B cell (primary cell): Measurements from ENCODE around the gene INHBE. TPM values are rescaled to one million over a fixed set of nuclear protein-coding genes. Genes with fewer than 3 reads are reported as not detected.

Experiments used
- ATAC-seq: fragments of 200-7000 bp; cut with Tn5 transposase; one replicate; pipeline ENCODE4 v1.10.0; 2021; ENCODE audit warnings: low read depth, mild to moderate bottlenecking, moderate number of reproducible peaks, moderate library complexity
- CTCF ChIA-PET: fragments of 350-600 bp; sonication (Branson Sonifier 250); formaldehyde crosslinking; loops from one replicate; lab custom pipeline; 2021; ENCODE audit warnings: antibody characterized with exemption, inconsistent platforms; lab: Charles Lee
- POLR2A ChIA-PET: fragments of 350-600 bp; sonication (Branson Sonifier 250); formaldehyde crosslinking; loops from one replicate; lab custom pipeline; 2021; ENCODE audit warnings: antibody characterized with exemption; lab: Charles Lee
- DNase-seq: peaks from one replicate; pipeline ENCODE4 v3.0.0; 2013
- H2AFZ ChIP-seq: 2 replicates; pipeline ENCODE4 v1.6.1; 2012; ENCODE audit warnings: mild to moderate bottlenecking, low read depth, low read length; ENCODE audit not compliant: insufficient read depth, poor library complexity, severe bottlenecking
- H3K27ac ChIP-seq, 2 donors: 1 replicate in 1 of 2; 2 replicates in 1 of 2; pipeline ENCODE4 v1.5.1; 2012 to 2013; ENCODE audit warnings: low read length in 2 of 2, mild to moderate bottlenecking in 2 of 2, moderate library complexity in 1 of 2
- H3K27me3 ChIP-seq, 4 experiments: fragments of 200-600 bp in 1 of 4; sonication (generic) in 1 of 4; replicated peaks in 1 of 4; 1 replicate in 2 of 4; 2 replicates in 2 of 4; pipeline versions ENCODE4 v1.6.1 to v1.7.0; 2013 to 2016; ENCODE audit warnings: low read length in 3 of 4, mild to moderate bottlenecking in 2 of 4, mixed read lengths in 1 of 4, moderate library complexity in 1 of 4; ENCODE audit not compliant: insufficient read depth in 4 of 4, control insufficient read depth in 3 of 4; ENCODE audit errors: control extremely low read depth in 1 of 4
- H3K36me3 ChIP-seq, 2 experiments: replicated peaks in 1 of 2; 1 replicate in 1 of 2; 2 replicates in 1 of 2; pipeline versions ENCODE4 v1.6.1 to v1.7.1; 2013; ENCODE audit warnings: low read length in 1 of 2; ENCODE audit not compliant: insufficient read depth in 2 of 2, control insufficient read depth in 1 of 2; ENCODE audit errors: control extremely low read depth in 1 of 2, extremely low read depth in 1 of 2
- H3K4me1 ChIP-seq, 2 donors: fragments of 200-600 bp in 1 of 2; sonication (generic) in 1 of 2; 1 replicate in 1 of 2; 2 replicates in 1 of 2; pipeline versions ENCODE4 v1.5.1 to v1.6.1; 2013 to 2017; ENCODE audit warnings: low read length in 2 of 2; ENCODE audit not compliant: control insufficient read depth in 2 of 2, insufficient read depth in 2 of 2
- H3K4me2 ChIP-seq: replicated peaks from 2 replicates; pipeline ENCODE3; 2012; ENCODE audit warnings: mild to moderate bottlenecking, low read depth, low read length; ENCODE audit not compliant: poor library complexity, severe bottlenecking
- H3K4me3 ChIP-seq, 5 experiments: fragments of 200-600 bp in 1 of 5; sonication (generic) in 1 of 5; 1 replicate in 3 of 5; 2 replicates in 2 of 5; pipeline versions ENCODE4 v1.5.1 to v1.7.0; 2011 to 2016; ENCODE audit warnings: low read length in 4 of 5, mild to moderate bottlenecking in 4 of 5, low read depth in 2 of 5, control low read depth in 1 of 5, moderate library complexity in 1 of 5; ENCODE audit not compliant: insufficient read depth in 1 of 5; ENCODE audit errors: control extremely low read depth in 1 of 5, extremely low read depth in 1 of 5
- H3K79me2 ChIP-seq: fragments of 200-600 bp; sonication (generic); one replicate; pipeline ENCODE4 v1.6.0; 2016; ENCODE audit warnings: low read length; ENCODE audit not compliant: control insufficient read depth, insufficient read depth
- H3K9ac ChIP-seq: fragments of 200-600 bp; sonication (generic); 2 replicates; pipeline ENCODE4 v1.6.1; 2017; ENCODE audit warnings: mild to moderate bottlenecking, low read length, moderate library complexity
- H3K9me3 ChIP-seq, 3 donors: one replicate each; pipeline versions ENCODE4 v1.6.1 to v1.7.1; 2013; ENCODE audit warnings: low read length in 2 of 3; ENCODE audit not compliant: control insufficient read depth in 2 of 3, insufficient read depth in 1 of 3; ENCODE audit errors: control extremely low read depth in 1 of 3
- H4K20me1 ChIP-seq: 2 replicates; pipeline ENCODE4 v1.6.0; 2012; ENCODE audit warnings: mild to moderate bottlenecking, low read length; ENCODE audit not compliant: insufficient read depth, control insufficient read depth, poor library complexity, severe bottlenecking
- H3K27ac Mint-ChIP-seq: one replicate; pipeline ENCODE4 v1.8.0; 2021; ENCODE audit warnings: mixed read lengths
- H3K27me3 Mint-ChIP-seq: one replicate; pipeline ENCODE4 v1.8.0; 2021; ENCODE audit warnings: mixed read lengths
- H3K4me1 Mint-ChIP-seq: one replicate; pipeline ENCODE4 v1.8.0; 2021; ENCODE audit warnings: mixed read lengths
- H3K4me3 Mint-ChIP-seq: one replicate; pipeline ENCODE4 v1.8.0; 2021; ENCODE audit warnings: mixed read lengths
- H3K9me3 Mint-ChIP-seq: one replicate; pipeline ENCODE4 v1.8.0; 2022; ENCODE audit warnings: mixed read lengths; ENCODE audit not compliant: insufficient read depth
- EZH2 ChIP-seq: IDR thresholded peaks from 2 replicates; pipeline ENCODE4 v1.6.1; 2012; ENCODE audit warnings: borderline replicate concordance, low read depth, mild to moderate bottlenecking, moderate library complexity, low read length; ENCODE audit not compliant: insufficient read depth, poor library complexity, severe bottlenecking
- WGBS: methylation state at CpG from one replicate; pipeline ENCODE4 v1.1.5; 2013; ENCODE audit warnings: missing lambda C conversion rate; ENCODE audit not compliant: insufficient coverage; 5-methylcytosine and 5-hydroxymethylcytosine counted together
- intact Hi-C: fragments of 100-400 bp; cut with micrococcal nuclease; formaldehyde crosslinking; loops from one replicate; pipeline ENCODE4 v1.10.0; 2022
- polyA plus RNA-seq: library from polyadenylated mRNA; depleted of rRNA; stranded (reverse); fragments of >200 nt; gene quantifications from 2 replicates; pipeline ENCODE4 v1.2.3, GENCODE V29; 2012
- total RNA-seq, 2 donors: library from RNA; stranded (reverse); fragments of 120-200 nt in 1 of 2; gene quantifications; 1 replicate in 1 of 2; 2 replicates in 1 of 2; pipeline versions ENCODE4 v1.2.3 to v1.2.4, GENCODE V29; 2013 to 2022
- TF ChIP-seq, protein P1 (sequence below): fragments of 200-600 bp; IDR thresholded peaks from one replicate; pipeline ENCODE4 v1.8.0; 2022; ENCODE audit warnings: antibody characterized with exemption, mild to moderate bottlenecking

Gene INHBE
- total and polyA plus RNA-seq, 2 donors (not counting 1 experiment from before 2014, with no cell fraction given): not detected

DNA sequence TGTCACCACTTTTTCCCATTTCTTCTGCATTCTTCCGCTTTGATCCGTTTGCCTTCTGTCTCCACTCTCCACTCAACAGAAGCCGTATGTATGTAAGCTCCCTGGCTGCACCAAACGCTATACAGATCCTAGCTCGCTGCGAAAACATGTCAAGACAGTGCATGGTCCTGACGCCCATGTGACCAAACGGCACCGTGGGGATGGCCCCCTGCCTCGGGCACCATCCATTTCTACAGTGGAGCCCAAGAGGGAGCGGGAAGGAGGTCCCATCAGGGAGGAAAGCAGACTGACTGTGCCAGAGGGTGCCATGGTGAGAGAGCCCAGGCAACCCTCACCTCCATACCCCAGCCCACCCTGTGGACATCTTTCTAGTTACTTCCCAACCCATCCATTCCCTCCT is 12.8 kb downstream of the INHBE start:
- H3K27me3 ChIP-seq: no peaks in the 10 kb centered on the region
- no peaks in the 10 kb centered on the region for H3K27me3 Mint-ChIP-seq
- DNase-seq (no peak), ATAC-seq (no peak)
- WGBS: over 99% methylated on average over 11 of the region's 11 CpGs
- no peaks in the 10 kb centered on the region for H3K9me3 Mint-ChIP-seq
- H3K4me2 ChIP-seq: no peak overlapping the region
- peaks cover 8% of the 10 kb centered on the region for H3K79me2 ChIP-seq
- TF ChIP-seq EZH2: no peak
- TF ChIP-seq, protein P1, sequence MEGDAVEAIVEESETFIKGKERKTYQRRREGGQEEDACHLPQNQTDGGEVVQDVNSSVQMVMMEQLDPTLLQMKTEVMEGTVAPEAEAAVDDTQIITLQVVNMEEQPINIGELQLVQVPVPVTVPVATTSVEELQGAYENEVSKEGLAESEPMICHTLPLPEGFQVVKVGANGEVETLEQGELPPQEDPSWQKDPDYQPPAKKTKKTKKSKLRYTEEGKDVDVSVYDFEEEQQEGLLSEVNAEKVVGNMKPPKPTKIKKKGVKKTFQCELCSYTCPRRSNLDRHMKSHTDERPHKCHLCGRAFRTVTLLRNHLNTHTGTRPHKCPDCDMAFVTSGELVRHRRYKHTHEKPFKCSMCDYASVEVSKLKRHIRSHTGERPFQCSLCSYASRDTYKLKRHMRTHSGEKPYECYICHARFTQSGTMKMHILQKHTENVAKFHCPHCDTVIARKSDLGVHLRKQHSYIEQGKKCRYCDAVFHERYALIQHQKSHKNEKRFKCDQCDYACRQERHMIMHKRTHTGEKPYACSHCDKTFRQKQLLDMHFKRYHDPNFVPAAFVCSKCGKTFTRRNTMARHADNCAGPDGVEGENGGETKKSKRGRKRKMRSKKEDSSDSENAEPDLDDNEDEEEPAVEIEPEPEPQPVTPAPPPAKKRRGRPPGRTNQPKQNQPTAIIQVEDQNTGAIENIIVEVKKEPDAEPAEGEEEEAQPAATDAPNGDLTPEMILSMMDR: no peak
- no peak overlapping the region for H3K27ac ChIP-seq
- peaks cover 11% of the 10 kb centered on the region for H4K20me1 ChIP-seq
- H3K9ac ChIP-seq: no peak overlapping the region
- H3K4me1 ChIP-seq: peaks cover 8 to 17% of the 10 kb centered on the region in 2 donors
- ChIA-PET POLR2A (no interaction called here), CTCF (no interaction called here)
- H3K27ac Mint-ChIP-seq: peak overlapping the region; percentile 10
- intact Hi-C loops: no loop called here
- H3K9me3 ChIP-seq: no peaks in the 10 kb centered on the region
- no peak overlapping the region for H3K4me3 ChIP-seq
- H3K4me1 Mint-ChIP-seq: peaks cover 15% of the 10 kb centered on the region
- H2AFZ ChIP-seq: no peak overlapping the region
- no peak overlapping the region for H3K4me3 Mint-ChIP-seq
- peaks cover 0 to 45% of the 10 kb centered on the region in 2 experiments for H3K36me3 ChIP-seq

DNA sequence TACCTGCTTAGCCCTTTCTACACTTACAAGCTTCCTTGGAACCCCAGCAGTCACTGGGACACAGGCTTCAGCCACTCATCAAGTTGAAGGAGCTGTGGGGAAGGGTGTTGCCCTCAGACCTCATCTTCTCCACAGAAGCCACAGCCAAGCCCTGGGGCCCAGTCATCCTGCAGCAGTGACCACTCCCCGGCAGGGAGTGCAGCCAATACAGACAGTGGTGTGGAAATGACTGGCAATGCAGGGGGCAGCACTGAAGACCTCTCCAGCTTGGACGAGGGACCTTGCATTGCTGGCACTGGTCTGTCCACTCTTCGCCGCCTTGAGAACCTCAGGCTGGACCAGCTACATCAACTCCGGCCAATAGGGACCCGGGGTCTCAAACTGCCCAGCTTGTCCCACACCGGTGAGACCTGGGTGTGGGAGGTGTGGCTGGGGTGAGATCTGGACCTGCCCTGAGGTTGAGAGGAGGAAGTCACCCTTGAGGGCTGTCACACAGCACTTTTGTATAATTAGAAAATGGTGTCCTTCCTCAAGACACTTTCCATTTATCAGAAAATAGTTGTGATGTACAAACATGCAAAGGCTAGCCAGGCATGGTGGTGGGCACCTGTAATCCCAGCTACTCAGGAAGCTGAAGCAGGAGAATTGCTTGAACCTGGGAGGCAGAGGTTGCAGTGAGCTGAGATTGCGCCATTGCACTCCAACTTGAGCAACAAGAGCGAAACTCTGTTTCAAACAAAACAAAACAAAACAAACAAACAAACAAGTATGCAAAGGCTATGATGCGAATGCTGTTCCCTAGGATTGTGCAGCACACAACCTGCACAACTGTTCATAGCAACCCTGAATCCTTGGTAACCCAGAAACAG is 14.4 kb downstream of the INHBE start:
- TF ChIP-seq, protein P1: no peak
- TF ChIP-seq EZH2: no peak
- Mint-ChIP-seq H3K4me3 (no peak overlapping the region), H3K27me3 (no peaks in the 10 kb centered on the region), H3K27ac (peak overlapping the region; percentile 32), H3K9me3 (no peaks in the 10 kb centered on the region), H3K4me1 (peaks cover 21% of the 10 kb centered on the region)
- DNase-seq: no peak
- Histone ChIP-seq H3K36me3 (peaks cover 2 to 58% of the 10 kb centered on the region in 2 experiments), H3K79me2 (peaks cover 17% of the 10 kb centered on the region), H3K27ac (no peak overlapping the region), H2AFZ (no peak overlapping the region), H3K9ac (no peak overlapping the region), H4K20me1 (peaks cover 16% of the 10 kb centered on the region), H3K27me3 (no peaks in the 10 kb centered on the region), H3K4me3 (no peak overlapping the region), H3K4me2 (no peak overlapping the region), H3K4me1 (peaks cover 12 to 17% of the 10 kb centered on the region in 2 donors), H3K9me3 (no peaks in the 10 kb centered on the region)
- intact Hi-C loops: no loop called here
- ChIA-PET POLR2A (interaction anchor here (0.7 kb wide), 1 partner anchor 57 kb away, joined by 3 read pairs; no protein-coding TSS in a partner anchor), CTCF (interaction anchor here (0.8 to 1.1 kb wide), 2 partner anchors 11 to 16 kb away, joined by 3 to 5 read pairs; no protein-coding TSS in a partner anchor)
- WGBS: 97% methylated on average over 8 of the region's 10 CpGs
- ATAC-seq: no peak
